Measurements from ENCODE around the gene KCMF1. TPM values are rescaled to one million over a fixed set of nuclear protein-coding genes. Genes with fewer than 3 reads are reported as not detected.

Gene KCMF1
- total RNA-seq, 1 donor from 2014 or later: 46.8 TPM

GRCh38 chr2:84946204-84947009, 24.6 kb upstream of the KCMF1 start:
- Mint-ChIP-seq H3K9me3 (ENCODE audit: unreplicated experiment) (no peaks in the 10 kb centered on the region), H3K36me3 (ENCODE audit: unreplicated experiment) (no peaks in the 10 kb centered on the region), H3K27me3 (ENCODE audit: unreplicated experiment) (peaks cover 1% of the 10 kb centered on the region), H3K4me3 (ENCODE audit: unreplicated experiment) (no peak overlapping the region), H3K4me1 (ENCODE audit: low read depth, unreplicated experiment) (no peaks in the 10 kb centered on the region), H3K27ac (ENCODE audit: unreplicated experiment) (no peak overlapping the region)
- no peak for DNase-seq
- TF ChIP-seq CTCF (IDR thresholded peaks at IDR 0.05; ENCODE audit: partially characterized antibody, unreplicated experiment): no peak

- no peak for DNase-seq
- no peaks in the 10 kb centered on the region for H3K36me3 Mint-ChIP-seq (ENCODE audit: unreplicated experiment)
- H3K4me3 Mint-ChIP-seq (ENCODE audit: unreplicated experiment): no peak overlapping the region
Observed at GRCh38 chr2:84947010-84947593, 23.9 kb upstream of the KCMF1 start.

GRCh38 chr2:84953535-84953934, 17.4 kb upstream of the KCMF1 start:
- DNase-seq: no peak
- H3K36me3 Mint-ChIP-seq (ENCODE audit: unreplicated experiment): no peaks in the 10 kb centered on the region
- H3K4me3 Mint-ChIP-seq (ENCODE audit: unreplicated experiment): no peak overlapping the region
- H3K4me1 Mint-ChIP-seq (ENCODE audit: low read depth, unreplicated experiment): peaks cover 2% of the 10 kb centered on the region
- TF ChIP-seq CTCF (IDR thresholded peaks at IDR 0.05; ENCODE audit: partially characterized antibody, unreplicated experiment): no peak
- H3K27me3 Mint-ChIP-seq (ENCODE audit: unreplicated experiment): peaks cover 5% of the 10 kb centered on the region
- H3K9me3 Mint-ChIP-seq (ENCODE audit: unreplicated experiment): peaks cover 7% of the 10 kb centered on the region
- H3K27ac Mint-ChIP-seq (ENCODE audit: unreplicated experiment): no peak overlapping the region

More at GRCh38 chr2:84947010-84947593, 23.9 kb upstream of the KCMF1 start:
- no peaks in the 10 kb centered on the region for H3K4me1 Mint-ChIP-seq (ENCODE audit: low read depth, unreplicated experiment)
- H3K9me3 Mint-ChIP-seq (ENCODE audit: unreplicated experiment): no peaks in the 10 kb centered on the region
- H3K27ac Mint-ChIP-seq (ENCODE audit: unreplicated experiment): no peak overlapping the region
- H3K27me3 Mint-ChIP-seq (ENCODE audit: unreplicated experiment): peaks cover 1% of the 10 kb centered on the region
- no peak for TF ChIP-seq CTCF (IDR thresholded peaks at IDR 0.05; ENCODE audit: partially characterized antibody, unreplicated experiment)

- H3K27ac Mint-ChIP-seq (ENCODE audit: unreplicated experiment): no peak overlapping the region
- H3K36me3 Mint-ChIP-seq (ENCODE audit: unreplicated experiment): no peaks in the 10 kb centered on the region
- peaks cover 7% of the 10 kb centered on the region for H3K9me3 Mint-ChIP-seq (ENCODE audit: unreplicated experiment)
- H3K4me3 Mint-ChIP-seq (ENCODE audit: unreplicated experiment): no peak overlapping the region
- peaks cover 5% of the 10 kb centered on the region for H3K27me3 Mint-ChIP-seq (ENCODE audit: unreplicated experiment)
- DNase-seq: no peak
- peaks cover 2% of the 10 kb centered on the region for H3K4me1 Mint-ChIP-seq (ENCODE audit: low read depth, unreplicated experiment)
- TF ChIP-seq CTCF (IDR thresholded peaks at IDR 0.05; ENCODE audit: partially characterized antibody, unreplicated experiment): no peak
Observed at GRCh38 chr2:84954329-84954728, 16.6 kb upstream of the KCMF1 start.

Data from glutamatergic neuron (in vitro differentiated cells).